ENCODE data around the gene CD8B2.

CD8B2 gene

GRCh38 chr2:106551417-106552130, 64.4 kb downstream of the CD8B2 start:
- no peak overlapping the region for H3K27ac ChIP-seq
- TF ChIP-seq CTCF (IDR thresholded peaks at IDR 0.05) (no peak), ZFX (IDR thresholded peaks at IDR 0.05; ENCODE audit: borderline replicate concordance) (no peak)

- no peak for TF ChIP-seq CTCF (IDR thresholded peaks at IDR 0.05)
- no peak for TF ChIP-seq ZFX (IDR thresholded peaks at IDR 0.05; ENCODE audit: borderline replicate concordance)
- no peak overlapping the region for H3K27ac ChIP-seq
Measured at GRCh38 chr2:106552921-106553320, 65.8 kb downstream of the CD8B2 start.

- H3K27ac ChIP-seq = no peak overlapping the region
- TF ChIP-seq ZFX (IDR thresholded peaks at IDR 0.05; ENCODE audit: borderline replicate concordance) = no peak
- TF ChIP-seq CTCF (IDR thresholded peaks at IDR 0.05) = no peak
Measured at GRCh38 chr2:106553321-106553720, 66.2 kb downstream of the CD8B2 start.

- TF ChIP-seq ZFX (IDR thresholded peaks at IDR 0.05; ENCODE audit: borderline replicate concordance) (no peak), CTCF (IDR thresholded peaks at IDR 0.05) (no peak)
- H3K27ac ChIP-seq = no peak overlapping the region
Measured at GRCh38 chr2:106554411-106554810, 67.2 kb downstream of the CD8B2 start.

- no peak overlapping the region for H3K27ac ChIP-seq
- TF ChIP-seq CTCF (IDR thresholded peaks at IDR 0.05) (no peak), ZFX (IDR thresholded peaks at IDR 0.05; ENCODE audit: borderline replicate concordance) (no peak)
Measured at GRCh38 chr2:106555053-106555452, 67.9 kb downstream of the CD8B2 start.

- peak overlapping the region; percentile 51 for H3K27ac ChIP-seq
Measured at GRCh38 chr2:106559786-106560185, 72.6 kb downstream of the CD8B2 start.

- TF ChIP-seq ZFX (IDR thresholded peaks at IDR 0.05; ENCODE audit: borderline replicate concordance) = no peak
- no peak for TF ChIP-seq CTCF (IDR thresholded peaks at IDR 0.05)
- peak overlapping the region; percentile 51; the same call in 1 of the 2 replicates for H3K27ac ChIP-seq
Measured at GRCh38 chr2:106560773-106561172, 73.6 kb downstream of the CD8B2 start.

GRCh38 chr2:106561356-106561755, 74.2 kb downstream of the CD8B2 start:
- TF ChIP-seq CTCF (IDR thresholded peaks at IDR 0.05) (no peak), ZFX (IDR thresholded peaks at IDR 0.05; ENCODE audit: borderline replicate concordance) (no peak)
- H3K27ac ChIP-seq = peak overlapping the region; percentile 13; the same call in 1 of the 2 replicates
